ENCODE results near the gene CAMTA1. TPM values are rescaled to one million over a fixed set of nuclear protein-coding genes. Genes with fewer than 3 reads are reported as not detected.

The CAMTA1 gene
- total RNA-seq, 1 experiment from 2014 or later, result 69.5 TPM

GRCh38 chr1:7485826-7486225, 700.6 kb downstream of the CAMTA1 start (continued):
- TF ChIP-seq ATF3 (IDR thresholded peaks at IDR 0.05) (no peak), FOSL1 (IDR thresholded peaks at IDR 0.05; ENCODE audit: low read depth) (no peak)

GRCh38 chr1:7487766-7488474, 702.7 kb downstream of the CAMTA1 start:
- Histone ChIP-seq H3K9me3 (ENCODE audit: control insufficient read depth in 1 of 2, insufficient read depth in 1 of 2, low read depth in 1 of 2, low read length in 2 of 2) (no peaks in the 10 kb centered on the region), H3K36me3 (ENCODE audit: control insufficient read depth in 1 of 2, insufficient read depth in 2 of 2, low read length in 2 of 2) (no peaks in the 10 kb centered on the region), H3K27me3 (ENCODE audit: insufficient read depth, low read length) (peaks cover 6% of the 10 kb centered on the region; the same call in 1 of the 2 replicates), H4K20me1 (ENCODE audit: insufficient read depth) (no peaks in the 10 kb centered on the region), H3K4me2 (ENCODE audit: low read length) (no peak overlapping the region), H3K27ac (ENCODE audit: low read depth, low read length) (no peak overlapping the region), H3K9ac (ENCODE audit: low read length) (no peak overlapping the region), H3K4me3 (replicated peaks in 1 of 2; ENCODE audit: low read depth in 1 of 2, low read length in 2 of 2) (no peak overlapping the region), H3K9me2 (ENCODE audit: insufficient read depth) (no peaks in the 10 kb centered on the region), H3K79me2 (ENCODE audit: insufficient read depth, low read length) (no peaks in the 10 kb centered on the region), H3K4me1 (ENCODE audit: control insufficient read depth in 1 of 2, insufficient read depth in 2 of 2, low read length in 2 of 2) (peaks cover 0 to 8% of the 10 kb centered on the region in 2 experiments; a peak in 1 of 4 replicates), H2AFZ (ENCODE audit: low read depth, low read length, poor library complexity, severe bottlenecking) (no peak overlapping the region)
- no TSS peak for BruUV-seq (replicated peaks)
- CTCF ChIA-PET, result no interaction called here
- no peak for TF ChIP-seq CTCF (IDR thresholded peaks at IDR 0.05 in 2 of 3, conservative IDR thresholded peaks at IDR 0.05 in 1 of 3; ENCODE audit: borderline replicate concordance in 1 of 3, insufficient read depth in 1 of 3, low read depth in 2 of 3, low read length in 2 of 3)
- TF ChIP-seq RAD21 (IDR thresholded peaks at IDR 0.05; ENCODE audit: low read depth), result no peak; the same call in 1 of the 2 replicates
- no peak for TF ChIP-seq SIN3A (IDR thresholded peaks at IDR 0.05; ENCODE audit: low read depth)
- no peak for TF ChIP-seq FOSL1 (IDR thresholded peaks at IDR 0.05; ENCODE audit: low read depth)
- no peak for TF ChIP-seq EGR1 (IDR thresholded peaks at IDR 0.05; ENCODE audit: low read depth)
- POLR2A ChIA-PET, result no interaction called here
- intact Hi-C loops (cut with micrococcal nuclease), result no loop called here
- no peak for DNase-seq (ENCODE audit: low read depth, low spot score)
- RAD21 ChIA-PET (ENCODE audit: low non-redundant PET in 1 of 2, low total read pairs in 2 of 2, uncharacterized antibody in 2 of 2, unreplicated experiment in 2 of 2), result no interaction called here
- no peak for ATAC-seq

Measured in HCT116 (cell line).